ENCODE measurements around the gene SYNJ1. TPM values are rescaled to one million over a fixed set of nuclear protein-coding genes. Genes with fewer than 3 reads are reported as not detected.

SYNJ1 gene
- total and polyA plus RNA-seq, 9 of the 15 experiments (the other 6 are each of a cell fraction or from before 2014, with no cell fraction given) = 2.4 to 10.6 (median 5.6) TPM

DNA sequence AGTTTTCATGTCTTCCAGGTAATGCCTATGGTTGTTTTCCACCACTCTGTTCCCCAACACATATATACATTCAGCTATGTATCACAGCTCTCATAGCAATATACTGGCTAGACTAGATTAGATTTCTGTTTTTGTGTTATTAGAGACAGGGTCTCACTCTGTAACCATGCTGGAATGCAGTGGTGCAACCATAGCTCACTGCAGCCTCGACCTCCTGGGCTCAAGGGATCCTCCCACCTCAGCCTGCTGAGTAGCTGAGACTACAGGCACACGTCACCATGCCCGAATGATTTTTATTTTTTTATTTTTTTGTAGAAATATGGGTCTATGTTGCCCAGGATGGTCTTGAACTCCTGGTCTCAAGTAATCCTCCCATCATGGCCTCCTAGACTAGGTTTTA is 37.7 kb downstream of the SYNJ1 start (continued):
- TF ChIP-seq, protein P1, sequence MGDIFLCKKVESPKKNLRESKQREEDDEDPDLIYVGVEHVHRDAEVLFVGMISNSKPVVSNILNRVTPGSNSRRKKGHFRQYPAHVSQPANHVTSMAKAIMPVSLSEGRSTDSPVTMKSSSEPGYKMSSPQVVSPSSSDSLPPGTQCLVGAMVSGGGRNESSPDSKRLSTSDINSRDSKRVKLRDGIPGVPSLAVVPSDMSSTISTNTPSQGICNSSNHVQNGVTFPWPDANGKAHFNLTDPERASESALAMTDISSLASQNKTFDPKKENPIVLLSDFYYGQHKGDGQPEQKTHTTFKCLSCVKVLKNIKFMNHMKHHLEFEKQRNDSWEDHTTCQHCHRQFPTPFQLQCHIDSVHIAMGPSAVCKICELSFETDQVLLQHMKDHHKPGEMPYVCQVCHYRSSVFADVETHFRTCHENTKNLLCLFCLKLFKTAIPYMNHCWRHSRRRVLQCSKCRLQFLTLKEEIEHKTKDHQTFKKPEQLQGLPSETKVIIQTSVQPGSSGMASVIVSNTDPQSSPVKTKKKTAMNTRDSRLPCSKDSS (IDR thresholded peaks at IDR 0.05; ENCODE audit: low read depth, partially characterized antibody) = no peak

DNA sequence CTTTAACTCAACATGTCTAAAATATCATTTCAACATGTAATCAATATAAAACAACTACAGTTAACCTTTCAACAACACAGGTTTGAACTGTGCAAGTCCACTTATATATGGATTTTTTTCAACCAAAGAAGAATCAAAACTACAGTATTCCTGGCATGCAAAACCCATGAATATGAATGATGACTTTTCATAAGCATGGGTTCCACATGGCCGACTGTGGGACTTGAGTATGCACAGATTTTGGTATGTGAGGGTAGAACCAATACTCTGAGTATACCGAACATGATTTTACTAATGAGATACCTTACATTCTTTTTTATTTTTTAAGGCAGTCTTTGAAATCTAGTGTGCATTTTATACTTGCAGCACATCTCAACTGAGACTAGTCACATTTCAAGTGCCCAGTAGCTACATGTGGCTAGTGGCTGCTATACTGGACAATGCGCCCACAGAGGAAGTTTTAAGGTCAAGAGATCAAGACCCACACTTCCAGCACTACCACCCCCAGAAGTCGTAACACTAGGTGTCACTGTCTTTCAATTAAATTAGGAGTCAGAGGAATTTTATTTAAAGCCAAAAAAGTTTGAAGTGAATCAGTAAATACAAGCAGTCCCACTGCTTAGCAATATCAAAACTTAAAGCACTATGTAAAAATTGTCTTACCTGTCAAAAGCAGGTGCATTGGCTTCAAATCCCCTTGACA is 40.0 kb downstream of the SYNJ1 start:
- peak in 1 of 4 experiments; percentile 13 for DNase-seq (ENCODE audit: extremely low read depth in 1 of 4, low spot score in 3 of 4)

More for the DNA sequence above, 40.0 kb downstream of the SYNJ1 start:
- ChIA-PET POLR2A (interaction anchor here (0.6 to 1.4 kb wide), 3 partner anchors 8 to 107 kb away, joined by 3 to 4 read pairs (median 3); partner anchors contain the start of gene SYNJ1), CTCF (ENCODE audit: low intra/inter-chr PET ratio) (interaction anchor here (0.9 kb wide), 1 partner anchor 253 kb away, joined by 3 read pairs; no protein-coding TSS in a partner anchor)
- peak in 1 of 2 experiments; percentile 32; a peak in 1 of 4 replicates for TF ChIP-seq RAD21 (CRISPR knock-in tag; conservative IDR thresholded peaks at IDR 0.05 in 1 of 2, IDR thresholded peaks at IDR 0.05 in 1 of 2)
- TF ChIP-seq, protein P2, sequence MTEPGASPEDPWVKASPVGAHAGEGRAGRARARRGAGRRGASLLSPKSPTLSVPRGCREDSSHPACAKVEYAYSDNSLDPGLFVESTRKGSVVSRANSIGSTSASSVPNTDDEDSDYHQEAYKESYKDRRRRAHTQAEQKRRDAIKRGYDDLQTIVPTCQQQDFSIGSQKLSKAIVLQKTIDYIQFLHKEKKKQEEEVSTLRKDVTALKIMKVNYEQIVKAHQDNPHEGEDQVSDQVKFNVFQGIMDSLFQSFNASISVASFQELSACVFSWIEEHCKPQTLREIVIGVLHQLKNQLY (CRISPR knock-in tag; conservative IDR thresholded peaks at IDR 0.05) = no peak
- TF ChIP-seq, protein P3, sequence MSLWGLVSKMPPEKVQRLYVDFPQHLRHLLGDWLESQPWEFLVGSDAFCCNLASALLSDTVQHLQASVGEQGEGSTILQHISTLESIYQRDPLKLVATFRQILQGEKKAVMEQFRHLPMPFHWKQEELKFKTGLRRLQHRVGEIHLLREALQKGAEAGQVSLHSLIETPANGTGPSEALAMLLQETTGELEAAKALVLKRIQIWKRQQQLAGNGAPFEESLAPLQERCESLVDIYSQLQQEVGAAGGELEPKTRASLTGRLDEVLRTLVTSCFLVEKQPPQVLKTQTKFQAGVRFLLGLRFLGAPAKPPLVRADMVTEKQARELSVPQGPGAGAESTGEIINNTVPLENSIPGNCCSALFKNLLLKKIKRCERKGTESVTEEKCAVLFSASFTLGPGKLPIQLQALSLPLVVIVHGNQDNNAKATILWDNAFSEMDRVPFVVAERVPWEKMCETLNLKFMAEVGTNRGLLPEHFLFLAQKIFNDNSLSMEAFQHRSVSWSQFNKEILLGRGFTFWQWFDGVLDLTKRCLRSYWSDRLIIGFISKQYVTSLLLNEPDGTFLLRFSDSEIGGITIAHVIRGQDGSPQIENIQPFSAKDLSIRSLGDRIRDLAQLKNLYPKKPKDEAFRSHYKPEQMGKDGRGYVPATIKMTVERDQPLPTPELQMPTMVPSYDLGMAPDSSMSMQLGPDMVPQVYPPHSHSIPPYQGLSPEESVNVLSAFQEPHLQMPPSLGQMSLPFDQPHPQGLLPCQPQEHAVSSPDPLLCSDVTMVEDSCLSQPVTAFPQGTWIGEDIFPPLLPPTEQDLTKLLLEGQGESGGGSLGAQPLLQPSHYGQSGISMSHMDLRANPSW (CRISPR knock-in tag; IDR thresholded peaks at IDR 0.05) = no peak
- no peak for TF ChIP-seq HEY1 (CRISPR knock-in tag; IDR thresholded peaks at IDR 0.05; ENCODE audit: borderline replicate concordance)
- TF ChIP-seq BCL6 (CRISPR knock-in tag; IDR thresholded peaks at IDR 0.05) = no peak
- no peak for TF ChIP-seq NR4A1 (CRISPR knock-in tag; IDR thresholded peaks at IDR 0.05)
- no peak for TF ChIP-seq NR4A1 (tag; IDR thresholded peaks at IDR 0.05)
- TF ChIP-seq PTBP1 (IDR thresholded peaks at IDR 0.05; ENCODE audit: low read depth, low read length) = no peak
- TF ChIP-seq, protein P4, sequence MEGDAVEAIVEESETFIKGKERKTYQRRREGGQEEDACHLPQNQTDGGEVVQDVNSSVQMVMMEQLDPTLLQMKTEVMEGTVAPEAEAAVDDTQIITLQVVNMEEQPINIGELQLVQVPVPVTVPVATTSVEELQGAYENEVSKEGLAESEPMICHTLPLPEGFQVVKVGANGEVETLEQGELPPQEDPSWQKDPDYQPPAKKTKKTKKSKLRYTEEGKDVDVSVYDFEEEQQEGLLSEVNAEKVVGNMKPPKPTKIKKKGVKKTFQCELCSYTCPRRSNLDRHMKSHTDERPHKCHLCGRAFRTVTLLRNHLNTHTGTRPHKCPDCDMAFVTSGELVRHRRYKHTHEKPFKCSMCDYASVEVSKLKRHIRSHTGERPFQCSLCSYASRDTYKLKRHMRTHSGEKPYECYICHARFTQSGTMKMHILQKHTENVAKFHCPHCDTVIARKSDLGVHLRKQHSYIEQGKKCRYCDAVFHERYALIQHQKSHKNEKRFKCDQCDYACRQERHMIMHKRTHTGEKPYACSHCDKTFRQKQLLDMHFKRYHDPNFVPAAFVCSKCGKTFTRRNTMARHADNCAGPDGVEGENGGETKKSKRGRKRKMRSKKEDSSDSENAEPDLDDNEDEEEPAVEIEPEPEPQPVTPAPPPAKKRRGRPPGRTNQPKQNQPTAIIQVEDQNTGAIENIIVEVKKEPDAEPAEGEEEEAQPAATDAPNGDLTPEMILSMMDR (IDR thresholded peaks at IDR 0.05 in 2 of 3, conservative IDR thresholded peaks at IDR 0.05 in 1 of 3; ENCODE audit: insufficient read depth in 2 of 3, low read depth in 1 of 3, low read length in 3 of 3) = peak in 2 of 3 experiments; percentile 20 to 32; a peak in 2 of 6 replicates
- no peak for TF ChIP-seq MAFF (IDR thresholded peaks at IDR 0.05; ENCODE audit: low read length)
- Histone ChIP-seq H3K9ac (ENCODE audit: insufficient read depth in 1 of 2, low read depth in 2 of 2, low read length in 2 of 2) (no peak overlapping the region), H3K9me3 (replicated peaks; ENCODE audit: control insufficient read depth, insufficient read depth, low read depth, low read length) (no peaks in the 10 kb centered on the region), H4K20me1 (replicated peaks; ENCODE audit: control insufficient read depth, insufficient read depth, low read length) (no peaks in the 10 kb centered on the region), H3K79me2 (ENCODE audit: control insufficient read depth, insufficient read depth, low read length) (no peaks in the 10 kb centered on the region), H3K4me1 (replicated peaks in 1 of 2; ENCODE audit: control insufficient read depth in 2 of 2, insufficient read depth in 2 of 2, low read length in 2 of 2) (no peaks in the 10 kb centered on the region), H3K27me3 (ENCODE audit: control insufficient read depth in 2 of 2, insufficient read depth in 2 of 2, low read length in 2 of 2) (no peaks in the 10 kb centered on the region), H3K9me1 (ENCODE audit: control insufficient read depth, insufficient read depth, low read length) (no peaks in the 10 kb centered on the region), H3K27ac (ENCODE audit: extremely low read depth, low read depth, low read length) (no peak overlapping the region), H2AFZ (ENCODE audit: low read depth, low read length) (no peak overlapping the region), H3K36me3 (ENCODE audit: control insufficient read depth, insufficient read depth, low read length) (peaks cover 38% of the 10 kb centered on the region; the same call in 2 of the 3 replicates), H3K4me2 (ENCODE audit: insufficient read depth, low read length) (no peak overlapping the region), H3K4me3 (no peak overlapping the region)
- no TSS peak for BruUV-seq (replicated peaks)
- in situ Hi-C loops (cut with MboI) (no loop called here), intact Hi-C loops (cut with micrococcal nuclease) (loop anchor here (5.0 kb wide), 1 partner anchor 40 kb away; the partner anchor contains the start of gene SYNJ1)
- FAIRE-seq (no peak), ATAC-seq (no peak)
- 73% methylated on average over 4 of the region's 4 CpGs for WGBS (ENCODE audit: insufficient coverage, low coverage, missing lambda C conversion rate)

Data from K562 (cell line).